K562 (cell line): ENCODE results near the gene C4orf50. TPM values are rescaled to one million over a fixed set of nuclear protein-coding genes. Genes with fewer than 3 reads are reported as not detected.

Source experiments
- ATAC-seq: fragments of 200-7000 bp; cut with Tn5 transposase; 3 replicates; pipeline ENCODE4 v1.9.1; 2020; ENCODE audit warnings: moderate library complexity
- BruUV-seq: library from RNA; stranded (reverse); fragments of 400-500 nt; replicated peaks from 2 replicates; lab custom pipeline; 2021; lab: Mats Ljungman, UMichigan
- CTCF ChIA-PET: fragments of 300-600 bp; formaldehyde crosslinking; extraction: SDS; loops from one replicate; lab custom pipeline; 2021; ENCODE audit warnings: low intra/inter-chr PET ratio; lab: Yijun Ruan, JAX
- POLR2A ChIA-PET: fragments of 300-600, 350-650 bp; sonication (Branson Sonifier 250); formaldehyde crosslinking; extraction: SDS; loops from one replicate; lab custom pipeline; 2021; ENCODE audit warnings: antibody characterized with exemption, inconsistent platforms; lab: Yijun Ruan, JAX
- DNase-seq, 4 experiments: peaks; one replicate each; pipeline versions ENCODE4 v3.0.0 to v3.0.0-alpha.2; 2011 to 2018; ENCODE audit warnings: low spot score in 3 of 4, mixed read lengths in 3 of 4; ENCODE audit errors: extremely low read depth in 1 of 4
- FAIRE-seq: peaks from 2 replicates; lab custom pipeline; 2011; peaks lifted over from hg19 to GRCh38; lab: Jason Lieb, UNC
- H2AFZ ChIP-seq: 2 replicates; pipeline ENCODE4 v1.6.0; 2011; ENCODE audit warnings: low read depth, low read length, control low read depth, inconsistent platforms
- H3K27ac ChIP-seq: fragments of 200-600 bp; 3 replicates; pipeline ENCODE4 v1.8.0; 2011; ENCODE audit warnings: low read depth, mild to moderate bottlenecking, control low read depth, inconsistent platforms, low read length, moderate library complexity, mixed read lengths; ENCODE audit errors: extremely low read depth
- H3K27me3 ChIP-seq, 2 experiments: fragments of 300-600 bp in 1 of 2; 2 replicates in 1 of 2; 3 replicates in 1 of 2; pipeline versions ENCODE4 v1.6.0 to v1.8.0; 2011; ENCODE audit warnings: inconsistent platforms in 2 of 2, low read length in 2 of 2, mild to moderate bottlenecking in 1 of 2, mixed read lengths in 1 of 2, moderate library complexity in 1 of 2; ENCODE audit not compliant: control insufficient read depth in 2 of 2, insufficient read depth in 2 of 2
- H3K36me3 ChIP-seq: fragments of 300-600 bp; 3 replicates; pipeline ENCODE4 v1.8.0; 2011; ENCODE audit warnings: mild to moderate bottlenecking, low read length, inconsistent platforms; ENCODE audit not compliant: control insufficient read depth, insufficient read depth
- H3K4me1 ChIP-seq, 2 experiments: fragments of 200-600 bp in 1 of 2; replicated peaks in 1 of 2; 2 replicates in 1 of 2; 3 replicates in 1 of 2; pipeline versions ENCODE4 v1.5.1 to v1.8.0; 2011; ENCODE audit warnings: inconsistent platforms in 2 of 2, low read length in 2 of 2, mild to moderate bottlenecking in 1 of 2, mixed read lengths in 1 of 2, moderate library complexity in 1 of 2; ENCODE audit not compliant: control insufficient read depth in 2 of 2, insufficient read depth in 2 of 2
- H3K4me2 ChIP-seq: 2 replicates; pipeline ENCODE4 v1.6.1; 2011; ENCODE audit warnings: low read length, control low read depth, inconsistent platforms, mixed read lengths; ENCODE audit not compliant: insufficient read depth
- H3K4me3 ChIP-seq: fragments of 200-600 bp; sonication (generic), shearing (Covaris generic); 2 replicates; pipeline ENCODE4 v1.5.1; 2016; ENCODE audit warnings: control low read depth, inconsistent platforms
- H3K79me2 ChIP-seq: fragments of 200-600 bp; 3 replicates; pipeline ENCODE4 v1.8.0; 2011; ENCODE audit warnings: low read length, inconsistent platforms; ENCODE audit not compliant: control insufficient read depth, insufficient read depth
- H3K9ac ChIP-seq, 2 experiments: 2 replicates each; pipeline versions ENCODE4 v1.6.0 to v1.6.1; 2011; ENCODE audit warnings: low read depth in 2 of 2, low read length in 2 of 2, control low read depth in 1 of 2, inconsistent platforms in 1 of 2, mild to moderate bottlenecking in 1 of 2, mixed read lengths in 1 of 2; ENCODE audit not compliant: insufficient read depth in 1 of 2
- H3K9me1 ChIP-seq: one replicate; pipeline ENCODE4 v1.6.0; 2011; ENCODE audit warnings: inconsistent platforms, mild to moderate bottlenecking, low read length, moderate library complexity; ENCODE audit not compliant: control insufficient read depth, insufficient read depth
- H3K9me3 ChIP-seq: replicated peaks from 2 replicates; pipeline ENCODE4 v1.5.1; 2011; ENCODE audit warnings: low read depth, low read length, inconsistent platforms; ENCODE audit not compliant: control insufficient read depth, insufficient read depth
- H4K20me1 ChIP-seq: replicated peaks from 2 replicates; pipeline ENCODE4 v1.6.1; 2011; ENCODE audit warnings: low read length, inconsistent platforms, mixed read lengths; ENCODE audit not compliant: control insufficient read depth, insufficient read depth
- BCL6 ChIP-seq: fragments of 250-450 bp; sonication (Bioruptor Pico); IDR thresholded peaks from 2 replicates; pipeline ENCODE4 v1.4.0; 2020
- C11orf30 ChIP-seq: fragments of 450-650 bp; IDR thresholded peaks from 2 replicates; pipeline ENCODE4 v1.6.1; 2016; ENCODE audit warnings: low read depth, mild to moderate bottlenecking
- EWSR1 ChIP-seq: fragments of 450-650 bp; IDR thresholded peaks from 2 replicates; pipeline ENCODE4 v1.6.1; 2018; ENCODE audit warnings: borderline replicate concordance, mild to moderate bottlenecking, low read depth, moderate library complexity; ENCODE audit not compliant: partially characterized antibody
- HMG20A ChIP-seq: fragments of 450-650 bp; formaldehyde crosslinking; conservative IDR thresholded peaks from 2 replicates; pipeline ENCODE4 v1.4.0; 2020; ENCODE audit warnings: mild to moderate bottlenecking, mixed read lengths
- L3MBTL2 ChIP-seq: fragments of 450-650 bp; IDR thresholded peaks from 2 replicates; pipeline ENCODE4 v1.6.1; 2016; ENCODE audit warnings: mild to moderate bottlenecking, moderate library complexity
- POLR2A ChIP-seq: fragments of 450-650 bp; conservative IDR thresholded peaks from 2 replicates; pipeline ENCODE4 v1.6.1; 2016
- POU5F1 ChIP-seq: fragments of 150-350 bp; IDR thresholded peaks from 2 replicates; pipeline ENCODE4 v1.6.1; 2014; ENCODE audit warnings: borderline replicate concordance, low read length, low read depth, mild to moderate bottlenecking; ENCODE audit not compliant: partially characterized antibody
- RBM25 ChIP-seq: fragments of 200-400 bp; formaldehyde crosslinking; IDR thresholded peaks from 2 replicates; pipeline ENCODE4 v1.6.1; 2018; ENCODE audit warnings: low read length, low read depth, moderate library complexity; ENCODE audit not compliant: severe bottlenecking
- SMARCA5 ChIP-seq: fragments of 450-650 bp; IDR thresholded peaks from 2 replicates; pipeline ENCODE4 v1.6.1; 2016
- TFAM ChIP-seq: fragments of 250-450 bp; sonication (Bioruptor Pico); conservative IDR thresholded peaks from 2 replicates; pipeline ENCODE4 v1.5.0; 2021; ENCODE audit warnings: mild to moderate bottlenecking, moderate library complexity
- ZNF224 ChIP-seq: sonication (generic); formaldehyde crosslinking; IDR thresholded peaks from 2 replicates; pipeline ENCODE4 v1.8.0; 2022; ENCODE audit warnings: mild to moderate bottlenecking, missing genetic modification reagents
- ZNF584 ChIP-seq: fragments of 200-800 bp; sonication (Bioruptor generic); IDR thresholded peaks from 2 replicates; pipeline ENCODE4 v1.6.1; 2016; ENCODE audit warnings: low read depth, mild to moderate bottlenecking, missing genetic modification characterization, missing compliant biosample characterization
- WGBS: fragments of 100-300 bp; shearing (Covaris generic); methylation state at CpG from one replicate; pipeline ENCODE4 v1.1.6; 2016; ENCODE audit warnings: low coverage, mixed read lengths; ENCODE audit not compliant: insufficient coverage; ENCODE audit errors: missing lambda C conversion rate; 5-methylcytosine and 5-hydroxymethylcytosine counted together
- in situ Hi-C: fragments of 300-500 bp; cut with MboI; formaldehyde crosslinking; loops from 4 replicates; pipeline ENCODE4 v1.15.0; 2018; ENCODE audit warnings: inconsistent platforms, mixed read lengths
- intact Hi-C: fragments of 100-400 bp; cut with micrococcal nuclease; formaldehyde crosslinking; loops from 2 replicates; pipeline ENCODE4 v1.14.2; 2022
- polyA plus RNA-seq, 8 experiments: library from polyadenylated mRNA; depleted of rRNA in 4 of 8; stranded (reverse) in 5 of 8; unstranded in 3 of 8; fragments of >200 nt; fragmentation: Nextera tagmentation in 2 of 8; fragmentation: Illumina TruSeq in 1 of 8; extraction: Ambion mirVana in 2 of 8; extraction: Trizol in 1 of 8; gene quantifications; 2 replicates each; pipeline versions ENCODE4 v1.2.1 to v1.2.3, GENCODE V29; 2011 to 2014; ENCODE audit warnings: inconsistent platforms in 1 of 8, missing spikeins in 1 of 8
- total RNA-seq, 7 experiments: library from RNA; depleted of rRNA in 6 of 7; stranded (reverse); fragments of >200 nt in 6 of 7; fragmentation: Illumina TruSeq in 2 of 7; extraction: Trizol in 2 of 7; gene quantifications; 2 replicates each; pipeline versions ENCODE4 v1.2.1 to v1.2.3, GENCODE V29; 2011 to 2021; ENCODE audit warnings: low replicate concordance in 1 of 7
- TF ChIP-seq, protein P1 (sequence below): sonication (generic); formaldehyde crosslinking; IDR thresholded peaks from 2 replicates; pipeline ENCODE4 v1.8.1; 2022; ENCODE audit warnings: missing genetic modification reagents
- TF ChIP-seq, protein P2 (sequence below): fragments of 450-650 bp; formaldehyde crosslinking; IDR thresholded peaks from 2 replicates; pipeline ENCODE4 v1.4.0; 2020; ENCODE audit warnings: mild to moderate bottlenecking

The C4orf50 gene
- total and polyA plus RNA-seq, 9 of the 15 experiments (the other 6 are each of a cell fraction or from before 2014, with no cell fraction given), result not detected

DNA sequence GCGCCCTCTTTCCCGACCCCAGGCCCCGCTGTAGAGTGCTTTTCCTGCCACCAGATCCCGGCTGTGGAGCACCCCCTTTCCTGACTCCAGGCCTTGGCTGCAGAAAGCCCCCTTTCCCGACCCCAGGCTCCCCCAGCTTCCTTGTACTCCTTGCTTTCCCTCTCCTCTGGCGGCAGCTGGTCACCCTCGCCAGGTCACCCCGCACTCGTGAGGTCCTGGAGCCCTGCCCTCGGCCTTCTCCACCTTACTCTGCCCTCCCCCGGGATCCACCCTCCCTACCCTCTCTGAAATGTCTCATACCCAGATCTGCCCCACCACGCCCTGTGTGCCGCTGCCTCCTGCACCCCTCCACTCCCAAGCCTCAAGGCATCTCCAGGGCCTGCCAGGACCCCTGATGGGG, 25.0 kb upstream of the C4orf50 start:
- in situ Hi-C loops, result no loop called here
- H3K36me3 ChIP-seq, result no peaks in the 10 kb centered on the region
- WGBS, result 0% methylated on average over 8 of the region's 13 CpGs
- no peak for TF ChIP-seq L3MBTL2
- TF ChIP-seq C11orf30, result no peak
- no peak for TF ChIP-seq HMG20A (CRISPR knock-in tag)
- TF ChIP-seq POU5F1, result no peak
- no peak for TF ChIP-seq SMARCA5
- TF ChIP-seq EWSR1, result no peak
- TF ChIP-seq BCL6, result no peak
- TF ChIP-seq ZNF224, result no peak
- TF ChIP-seq, protein P1, sequence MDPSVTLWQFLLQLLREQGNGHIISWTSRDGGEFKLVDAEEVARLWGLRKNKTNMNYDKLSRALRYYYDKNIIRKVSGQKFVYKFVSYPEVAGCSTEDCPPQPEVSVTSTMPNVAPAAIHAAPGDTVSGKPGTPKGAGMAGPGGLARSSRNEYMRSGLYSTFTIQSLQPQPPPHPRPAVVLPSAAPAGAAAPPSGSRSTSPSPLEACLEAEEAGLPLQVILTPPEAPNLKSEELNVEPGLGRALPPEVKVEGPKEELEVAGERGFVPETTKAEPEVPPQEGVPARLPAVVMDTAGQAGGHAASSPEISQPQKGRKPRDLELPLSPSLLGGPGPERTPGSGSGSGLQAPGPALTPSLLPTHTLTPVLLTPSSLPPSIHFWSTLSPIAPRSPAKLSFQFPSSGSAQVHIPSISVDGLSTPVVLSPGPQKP, result no peak
- no peak for TF ChIP-seq RBM25
- no peak for TF ChIP-seq ZNF584 (CRISPR knock-in tag)
- TF ChIP-seq, protein P2, sequence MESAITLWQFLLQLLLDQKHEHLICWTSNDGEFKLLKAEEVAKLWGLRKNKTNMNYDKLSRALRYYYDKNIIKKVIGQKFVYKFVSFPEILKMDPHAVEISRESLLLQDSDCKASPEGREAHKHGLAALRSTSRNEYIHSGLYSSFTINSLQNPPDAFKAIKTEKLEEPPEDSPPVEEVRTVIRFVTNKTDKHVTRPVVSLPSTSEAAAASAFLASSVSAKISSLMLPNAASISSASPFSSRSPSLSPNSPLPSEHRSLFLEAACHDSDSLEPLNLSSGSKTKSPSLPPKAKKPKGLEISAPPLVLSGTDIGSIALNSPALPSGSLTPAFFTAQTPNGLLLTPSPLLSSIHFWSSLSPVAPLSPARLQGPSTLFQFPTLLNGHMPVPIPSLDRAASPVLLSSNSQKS (CRISPR knock-in tag), result no peak
- TF ChIP-seq TFAM, result no peak
- TF ChIP-seq POLR2A, result no peak
- TF ChIP-seq, all 486 proteins: peak for 0
- DNase-seq, result no peak
- ATAC-seq, result no peak
- Histone ChIP-seq H3K4me2 (no peak overlapping the region), H2AFZ (no peak overlapping the region), H3K27me3 (peaks cover 7 to 34% of the 10 kb centered on the region in 2 experiments; a peak in 4 of 5 replicates), H3K9ac (no peak overlapping the region), H3K4me3 (no peak overlapping the region), H3K9me3 (no peaks in the 10 kb centered on the region), H3K9me1 (no peaks in the 10 kb centered on the region), H3K4me1 (no peaks in the 10 kb centered on the region), H4K20me1 (0 out of 2 replicates have a peak, but pooled peaks cover 4% of the 10 kb centered on the region), H3K27ac (no peak overlapping the region), H3K79me2 (no peaks in the 10 kb centered on the region)
- FAIRE-seq, result no peak
- no TSS peak for BruUV-seq
- POLR2A ChIA-PET, result no interaction called here
- intact Hi-C loops, result no loop called here
- CTCF ChIA-PET, result no interaction called here
